Progenitor cell of endocrine pancreas (in vitro differentiated cells): ENCODE measurements around the gene NEUROD2. TPM values are rescaled to one million over a fixed set of nuclear protein-coding genes. Genes with fewer than 3 reads are reported as not detected.

Experiments
- DNase-seq: peaks from one replicate; pipeline ENCODE4 v3.0.0; 2021; ENCODE audit warnings: low spot score; ENCODE audit not compliant: unreplicated experiment
- H3K27ac Mint-ChIP-seq: 2 replicates; pipeline ENCODE4 v1.8.0; 2021; ENCODE audit warnings: mild to moderate bottlenecking, moderate library complexity, mixed read lengths
- H3K27me3 Mint-ChIP-seq: 2 replicates; pipeline ENCODE4 v1.8.0; 2021; ENCODE audit warnings: mixed read lengths
- H3K36me3 Mint-ChIP-seq: 2 replicates; pipeline ENCODE4 v1.8.0; 2022; ENCODE audit warnings: mixed read lengths; ENCODE audit not compliant: insufficient read depth
- H3K4me1 Mint-ChIP-seq: 2 replicates; pipeline ENCODE4 v1.8.0; 2021; ENCODE audit warnings: low read depth, mixed read lengths
- H3K4me3 Mint-ChIP-seq: 2 replicates; pipeline ENCODE4 v1.8.0; 2021; ENCODE audit warnings: low read depth, mild to moderate bottlenecking, moderate library complexity, mixed read lengths
- H3K9me3 Mint-ChIP-seq: 2 replicates; pipeline ENCODE4 v1.8.0; 2021; ENCODE audit warnings: low read depth, mixed read lengths
- total RNA-seq: library from RNA; stranded (reverse); gene quantifications from 2 replicates; pipeline ENCODE4 v1.2.1, GENCODE V29; 2021
- TF ChIP-seq, protein P1 (sequence below): fragments of 200-600 bp; sonication (generic); IDR thresholded peaks from one replicate; pipeline ENCODE4 v1.5.0; 2021; ENCODE audit warnings: antibody characterized with exemption, mild to moderate bottlenecking; ENCODE audit not compliant: unreplicated experiment

Gene NEUROD2
- total RNA-seq, 1 donor from 2014 or later = not detected

DNA sequence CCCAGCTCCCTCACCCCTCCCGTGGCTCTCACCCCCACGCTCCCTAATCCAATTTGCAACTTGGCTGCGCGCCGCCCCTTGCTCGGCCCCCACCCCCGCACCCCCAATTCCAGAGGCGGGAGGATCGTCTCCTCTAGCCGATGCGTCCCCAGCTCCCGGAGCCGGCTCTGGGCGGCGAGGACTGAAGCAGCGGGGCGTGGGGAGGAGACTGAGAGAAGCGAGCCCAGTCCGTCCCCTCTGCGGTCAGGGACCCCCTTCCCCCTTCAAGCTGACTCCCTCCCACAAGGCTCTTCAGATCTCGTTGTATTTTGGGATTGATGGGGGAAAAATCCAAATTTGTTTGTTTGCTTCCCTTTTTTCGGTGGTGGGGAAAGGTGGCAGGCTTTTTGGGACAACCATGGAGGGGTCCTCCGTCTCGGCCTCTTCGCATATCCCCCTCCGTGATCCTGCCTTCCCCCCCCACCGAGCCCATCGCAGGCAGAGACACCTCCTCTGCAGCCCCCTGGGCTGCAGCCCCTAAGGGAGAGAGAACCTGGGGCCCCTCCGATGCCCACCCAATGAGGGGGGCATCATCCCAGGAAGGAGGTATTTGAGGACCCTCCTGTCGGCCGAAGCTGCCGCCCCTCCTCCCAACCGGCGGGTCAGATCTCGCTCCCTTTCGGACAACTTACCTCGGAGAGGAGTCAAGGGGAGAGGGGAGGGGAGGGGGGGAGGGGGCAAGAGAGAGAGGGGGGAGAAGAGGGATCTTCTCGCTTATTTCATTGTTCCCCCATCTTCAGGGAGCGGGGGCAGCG is 466 bp downstream of the NEUROD2 start:
- Mint-ChIP-seq H3K27ac (no peak overlapping the region), H3K4me3 (no peak overlapping the region), H3K36me3 (no peaks in the 10 kb centered on the region), H3K9me3 (no peaks in the 10 kb centered on the region), H3K4me1 (no peaks in the 10 kb centered on the region), H3K27me3 (peaks cover 70% of the 10 kb centered on the region)
- TF ChIP-seq, protein P1, sequence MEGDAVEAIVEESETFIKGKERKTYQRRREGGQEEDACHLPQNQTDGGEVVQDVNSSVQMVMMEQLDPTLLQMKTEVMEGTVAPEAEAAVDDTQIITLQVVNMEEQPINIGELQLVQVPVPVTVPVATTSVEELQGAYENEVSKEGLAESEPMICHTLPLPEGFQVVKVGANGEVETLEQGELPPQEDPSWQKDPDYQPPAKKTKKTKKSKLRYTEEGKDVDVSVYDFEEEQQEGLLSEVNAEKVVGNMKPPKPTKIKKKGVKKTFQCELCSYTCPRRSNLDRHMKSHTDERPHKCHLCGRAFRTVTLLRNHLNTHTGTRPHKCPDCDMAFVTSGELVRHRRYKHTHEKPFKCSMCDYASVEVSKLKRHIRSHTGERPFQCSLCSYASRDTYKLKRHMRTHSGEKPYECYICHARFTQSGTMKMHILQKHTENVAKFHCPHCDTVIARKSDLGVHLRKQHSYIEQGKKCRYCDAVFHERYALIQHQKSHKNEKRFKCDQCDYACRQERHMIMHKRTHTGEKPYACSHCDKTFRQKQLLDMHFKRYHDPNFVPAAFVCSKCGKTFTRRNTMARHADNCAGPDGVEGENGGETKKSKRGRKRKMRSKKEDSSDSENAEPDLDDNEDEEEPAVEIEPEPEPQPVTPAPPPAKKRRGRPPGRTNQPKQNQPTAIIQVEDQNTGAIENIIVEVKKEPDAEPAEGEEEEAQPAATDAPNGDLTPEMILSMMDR = no peak
- no peak for DNase-seq

- no peaks in the 10 kb centered on the region for H3K4me1 Mint-ChIP-seq
- no peak overlapping the region for H3K27ac Mint-ChIP-seq
- H3K9me3 Mint-ChIP-seq = no peaks in the 10 kb centered on the region
- TF ChIP-seq, protein P1 = no peak
- H3K4me3 Mint-ChIP-seq = no peak overlapping the region
- no peak for DNase-seq
- H3K27me3 Mint-ChIP-seq = peaks cover 77% of the 10 kb centered on the region
- H3K36me3 Mint-ChIP-seq = no peaks in the 10 kb centered on the region
Observed at GRCh38 chr17:39606434-39607056, 1.2 kb downstream of the NEUROD2 start.

GRCh38 chr17:39605492-39606433 is 2.0 kb downstream of the NEUROD2 start:
- no peak overlapping the region for H3K27ac Mint-ChIP-seq
- H3K9me3 Mint-ChIP-seq = no peaks in the 10 kb centered on the region
- H3K4me1 Mint-ChIP-seq = no peaks in the 10 kb centered on the region
- H3K4me3 Mint-ChIP-seq = no peak overlapping the region
- TF ChIP-seq, protein P1 = no peak
- no peak for DNase-seq
- H3K27me3 Mint-ChIP-seq = peaks cover 77% of the 10 kb centered on the region
- no peaks in the 10 kb centered on the region for H3K36me3 Mint-ChIP-seq

- no peak for DNase-seq
- Mint-ChIP-seq H3K27me3 (peaks cover 78% of the 10 kb centered on the region), H3K27ac (no peak overlapping the region), H3K4me1 (no peaks in the 10 kb centered on the region), H3K4me3 (no peak overlapping the region), H3K36me3 (no peaks in the 10 kb centered on the region), H3K9me3 (no peaks in the 10 kb centered on the region)
- TF ChIP-seq, protein P1 = no peak
Observed at GRCh38 chr17:39604911-39605491, 2.7 kb downstream of the NEUROD2 start.
